Measurements from ENCODE around the gene TCOF1.

DNA sequence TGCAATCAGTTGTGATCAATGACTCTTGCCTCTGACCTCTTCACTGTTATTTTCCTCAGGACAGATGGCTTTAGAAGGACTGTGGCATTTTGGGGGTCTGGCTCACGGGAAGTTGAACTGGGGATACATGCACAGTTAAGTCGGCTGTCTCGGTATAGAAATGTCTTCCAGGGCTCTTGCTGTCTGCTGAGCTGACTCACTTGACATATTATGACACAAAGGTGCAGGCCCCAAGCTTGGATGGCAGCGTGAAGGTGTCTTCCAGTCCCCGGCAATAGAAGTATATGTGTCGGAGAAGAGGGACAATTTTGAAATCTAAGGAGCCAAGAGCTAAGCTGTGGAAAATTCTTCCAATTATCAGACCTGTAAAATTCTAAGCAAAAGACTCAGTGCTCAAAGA, 45.0 kb upstream of the TCOF1 start:
- TF ChIP-seq TOX (CRISPR knock-in tag; IDR thresholded peaks at IDR 0.05; ENCODE audit: borderline replicate concordance) (no peak), ESRRG (CRISPR knock-in tag; IDR thresholded peaks at IDR 0.05) (no peak), CSDC2 (CRISPR knock-in tag; IDR thresholded peaks at IDR 0.05) (no peak), ZC3H10 (CRISPR knock-in tag; IDR thresholded peaks at IDR 0.05) (no peak), ZFP30 (CRISPR knock-in tag; IDR thresholded peaks at IDR 0.05) (no peak), ZFP3 (CRISPR knock-in tag; IDR thresholded peaks at IDR 0.05) (no peak), CREB5 (CRISPR knock-in tag; IDR thresholded peaks at IDR 0.05; ENCODE audit: low read depth) (no peak)
- TF ChIP-seq, protein P1, sequence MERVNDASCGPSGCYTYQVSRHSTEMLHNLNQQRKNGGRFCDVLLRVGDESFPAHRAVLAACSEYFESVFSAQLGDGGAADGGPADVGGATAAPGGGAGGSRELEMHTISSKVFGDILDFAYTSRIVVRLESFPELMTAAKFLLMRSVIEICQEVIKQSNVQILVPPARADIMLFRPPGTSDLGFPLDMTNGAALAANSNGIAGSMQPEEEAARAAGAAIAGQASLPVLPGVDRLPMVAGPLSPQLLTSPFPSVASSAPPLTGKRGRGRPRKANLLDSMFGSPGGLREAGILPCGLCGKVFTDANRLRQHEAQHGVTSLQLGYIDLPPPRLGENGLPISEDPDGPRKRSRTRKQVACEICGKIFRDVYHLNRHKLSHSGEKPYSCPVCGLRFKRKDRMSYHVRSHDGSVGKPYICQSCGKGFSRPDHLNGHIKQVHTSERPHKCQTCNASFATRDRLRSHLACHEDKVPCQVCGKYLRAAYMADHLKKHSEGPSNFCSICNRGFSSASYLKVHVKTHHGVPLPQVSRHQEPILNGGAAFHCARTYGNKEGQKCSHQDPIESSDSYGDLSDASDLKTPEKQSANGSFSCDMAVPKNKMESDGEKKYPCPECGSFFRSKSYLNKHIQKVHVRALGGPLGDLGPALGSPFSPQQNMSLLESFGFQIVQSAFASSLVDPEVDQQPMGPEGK (CRISPR knock-in tag; IDR thresholded peaks at IDR 0.05; ENCODE audit: borderline replicate concordance): no peak
- TF ChIP-seq, protein P2, sequence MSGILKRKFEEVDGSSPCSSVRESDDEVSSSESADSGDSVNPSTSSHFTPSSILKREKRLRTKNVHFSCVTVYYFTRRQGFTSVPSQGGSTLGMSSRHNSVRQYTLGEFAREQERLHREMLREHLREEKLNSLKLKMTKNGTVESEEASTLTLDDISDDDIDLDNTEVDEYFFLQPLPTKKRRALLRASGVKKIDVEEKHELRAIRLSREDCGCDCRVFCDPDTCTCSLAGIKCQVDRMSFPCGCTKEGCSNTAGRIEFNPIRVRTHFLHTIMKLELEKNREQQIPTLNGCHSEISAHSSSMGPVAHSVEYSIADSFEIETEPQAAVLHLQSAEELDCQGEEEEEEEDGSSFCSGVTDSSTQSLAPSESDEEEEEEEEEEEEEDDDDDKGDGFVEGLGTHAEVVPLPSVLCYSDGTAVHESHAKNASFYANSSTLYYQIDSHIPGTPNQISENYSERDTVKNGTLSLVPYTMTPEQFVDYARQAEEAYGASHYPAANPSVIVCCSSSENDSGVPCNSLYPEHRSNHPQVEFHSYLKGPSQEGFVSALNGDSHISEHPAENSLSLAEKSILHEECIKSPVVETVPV (CRISPR knock-in tag; IDR thresholded peaks at IDR 0.05): no peak
